Measurements from ENCODE around the gene NTMT1. TPM values are rescaled to one million over a fixed set of nuclear protein-coding genes. Genes with fewer than 3 reads are reported as not detected.

NTMT1 gene
- total and polyA plus RNA-seq, 10 donors, result 22.8 to 50.5 (median 36.6) TPM

- Histone ChIP-seq H3K4me1 (peaks cover 0 to 23% (median 18%) of the 10 kb centered on the region in 6 donors), H3K9me3 (no peaks in the 10 kb centered on the region), H3K4me3 (no peak overlapping the region), H3K27ac (no peak overlapping the region), H3K36me3 (no peaks in the 10 kb centered on the region), H3K27me3 (replicated peaks in 1 of 7) (peaks cover 0 to 61% (median 30%) of the 10 kb centered on the region in 7 donors)
- DNase-seq, result no peak
- intact Hi-C loops (cut with DNase I; ENCODE audit: low total_unique reads), result no loop called here
- WGBS, 5 donors, result 52 to 64% (median 56%) methylated on average over 17 of the region's 17 CpGs
- TF ChIP-seq POLR2A (IDR thresholded peaks at IDR 0.05) (no peak), POLR2AphosphoS5 (IDR thresholded peaks at IDR 0.05) (no peak), CTCF (IDR thresholded peaks at IDR 0.05 in 8 of 11, conservative IDR thresholded peaks at IDR 0.05 in 3 of 11) (no peak)
Measured at GRCh38 chr9:129669141-129669718, 43.3 kb downstream of the NTMT1 start.

GRCh38 chr9:129669946-129670345 lies 44.0 kb downstream of the NTMT1 start:
- TF ChIP-seq CTCF (IDR thresholded peaks at IDR 0.05 in 8 of 11, conservative IDR thresholded peaks at IDR 0.05 in 3 of 11) (no peak), POLR2A (IDR thresholded peaks at IDR 0.05) (no peak)
- intact Hi-C loops (cut with DNase I; ENCODE audit: low total_unique reads), result no loop called here
- peaks cover 0 to 16% (median 13%) of the 10 kb centered on the region in 6 donors for H3K4me1 ChIP-seq
- peaks cover 0 to 60% (median 29%) of the 10 kb centered on the region in 7 donors for H3K27me3 ChIP-seq (replicated peaks in 1 of 7)
- no peaks in the 10 kb centered on the region for H3K36me3 ChIP-seq
- WGBS, 5 donors, result 78 to 90% (median 85%) methylated on average over 13 of the region's 13 CpGs
- H3K27ac ChIP-seq, result no peak overlapping the region
- no peak for DNase-seq
- H3K9me3 ChIP-seq, result no peaks in the 10 kb centered on the region
- H3K4me3 ChIP-seq, result no peak overlapping the region

GRCh38 chr9:129671065-129671464 lies 45.1 kb downstream of the NTMT1 start:
- no peak for DNase-seq
- no peak overlapping the region for H3K27ac ChIP-seq
- H3K4me3 ChIP-seq, result no peak overlapping the region
- intact Hi-C loops (cut with DNase I; ENCODE audit: low total_unique reads), result no loop called here
- peaks cover 0 to 60% (median 27%) of the 10 kb centered on the region in 7 donors for H3K27me3 ChIP-seq (replicated peaks in 1 of 7)
- H3K4me1 ChIP-seq, result peaks cover 0 to 8% (median 7%) of the 10 kb centered on the region in 6 donors
- no peaks in the 10 kb centered on the region for H3K9me3 ChIP-seq
- no peaks in the 10 kb centered on the region for H3K36me3 ChIP-seq
- WGBS, 5 donors, result 80 to 92% (median 83%) methylated on average over 2 to 9 of the region's 9 CpGs
- TF ChIP-seq POLR2AphosphoS5 (IDR thresholded peaks at IDR 0.05), result no peak

GRCh38 chr9:129671519-129671918 lies 45.6 kb downstream of the NTMT1 start:
- no peak for TF ChIP-seq CTCF (IDR thresholded peaks at IDR 0.05 in 8 of 11, conservative IDR thresholded peaks at IDR 0.05 in 3 of 11)
- no peak for TF ChIP-seq POLR2AphosphoS5 (IDR thresholded peaks at IDR 0.05)
- TF ChIP-seq POLR2A (IDR thresholded peaks at IDR 0.05), result no peak
- H3K27ac ChIP-seq, result no peak overlapping the region
- H3K9me3 ChIP-seq, result no peaks in the 10 kb centered on the region
- intact Hi-C loops (cut with DNase I; ENCODE audit: low total_unique reads), result no loop called here
- peaks cover 0 to 4% (median 2%) of the 10 kb centered on the region in 6 donors for H3K4me1 ChIP-seq
- no peak overlapping the region for H3K4me3 ChIP-seq
- 74 to 81% (median 79%) methylated on average over 7 of the region's 7 CpGs for WGBS, 5 donors
- no peak for DNase-seq
- H3K36me3 ChIP-seq, result no peaks in the 10 kb centered on the region
- peaks cover 0 to 60% (median 23%) of the 10 kb centered on the region in 7 donors for H3K27me3 ChIP-seq (replicated peaks in 1 of 7)

All from spleen (tissue), 11 donors.